ENCODE measurements around the gene ITPRIP. TPM values are rescaled to one million over a fixed set of nuclear protein-coding genes. Genes with fewer than 3 reads are reported as not detected.

Gene ITPRIP
- total and polyA plus RNA-seq, 2 of the 8 experiments (the other 6 are each of a cell fraction or from before 2014, with no cell fraction given) = 15.3 to 16.9 TPM

- TF ChIP-seq GTF2F1 (IDR thresholded peaks at IDR 0.05; ENCODE audit: borderline replicate concordance, low read depth, low read length) (no peak), GABPA (IDR thresholded peaks at IDR 0.05; ENCODE audit: borderline replicate concordance, insufficient read depth, low read length) (no peak)
These were observed 34.5 kb downstream of the ITPRIP start (continued) for GRCh38 chr10:104303594-104304355.

Data from H1 (cell line).